SU-DHL-6 (cell line): ENCODE measurements around the gene BRSK2.

Experiments used
- H2AFZ ChIP-seq: fragments of 200-600 bp; sonication (generic); 2 replicates; pipeline ENCODE4 v1.6.1; 2014; ENCODE audit warnings: low read depth, mild to moderate bottlenecking, moderate library complexity, mixed read lengths, antibody characterized with exemption, low read length; ENCODE audit not compliant: severe bottlenecking
- H3F3A ChIP-seq: fragments of 200-600 bp; shearing (Covaris generic); 2 replicates; pipeline ENCODE4 v1.6.0; 2016; ENCODE audit warnings: antibody characterized with exemption, mild to moderate bottlenecking; ENCODE audit not compliant: insufficient read depth
- H3K27ac ChIP-seq: fragments of 200-600 bp; sonication (generic); 2 replicates; pipeline ENCODE4 v1.5.1; 2016; ENCODE audit warnings: low read depth, mild to moderate bottlenecking, low read length, moderate library complexity, mixed read lengths
- H3K27me3 ChIP-seq: fragments of 200-600 bp; sonication (generic), shearing (Covaris generic); 2 replicates; pipeline ENCODE4 v1.6.0; 2014; ENCODE audit warnings: mild to moderate bottlenecking, low read length
- H3K36me3 ChIP-seq: fragments of 200-600 bp; sonication (generic); 2 replicates; pipeline ENCODE4 v1.6.1; 2014; ENCODE audit warnings: mild to moderate bottlenecking, low read length, mixed read lengths
- H3K4me2 ChIP-seq: fragments of 300-600, 200-600 bp; shearing (Covaris generic), sonication (generic); 2 replicates; pipeline ENCODE4 v1.6.0; 2014; ENCODE audit warnings: low read length, low read depth, mild to moderate bottlenecking; ENCODE audit not compliant: poor library complexity, severe bottlenecking
- H3K4me3 ChIP-seq: fragments of 200-600 bp; sonication (generic); 2 replicates; pipeline ENCODE4 v1.5.1; 2014; ENCODE audit warnings: antibody characterized with exemption, low read length, mild to moderate bottlenecking, mixed read lengths; ENCODE audit not compliant: insufficient read depth, poor library complexity, severe bottlenecking
- H3K79me2 ChIP-seq: fragments of 200-600 bp; sonication (generic); 2 replicates; pipeline ENCODE4 v1.6.1; 2014; ENCODE audit warnings: mild to moderate bottlenecking, low read length, moderate library complexity; ENCODE audit not compliant: insufficient read depth
- H3K9ac ChIP-seq: fragments of 200-600 bp; sonication (generic); 2 replicates; pipeline ENCODE4 v1.7.0; 2014; ENCODE audit warnings: mild to moderate bottlenecking, low read length
- H3K9me2 ChIP-seq: fragments of 200-600 bp; sonication (generic); replicated peaks from 2 replicates; pipeline ENCODE4 v1.6.1; 2014; ENCODE audit warnings: low read length; ENCODE audit not compliant: insufficient read depth
- H3K9me3 ChIP-seq: fragments of 200-600 bp; sonication (generic); 2 replicates; pipeline ENCODE4 v1.6.1; 2014; ENCODE audit warnings: low read length, mixed read lengths; ENCODE audit not compliant: insufficient read depth
- H4K20me1 ChIP-seq: fragments of 200-600 bp; sonication (generic); 2 replicates; pipeline ENCODE4 v1.6.1; 2014; ENCODE audit warnings: low read depth, mild to moderate bottlenecking, antibody characterized with exemption, low read length, moderate library complexity, mixed read lengths
- CTCF ChIP-seq: fragments of 200-600 bp; sonication (generic); IDR thresholded peaks from one replicate; pipeline ENCODE4 v1.5.1; 2017; ENCODE audit warnings: antibody characterized with exemption, mild to moderate bottlenecking, low read length, moderate library complexity; ENCODE audit not compliant: insufficient read depth, poor library complexity, severe bottlenecking
- EZH2phosphoT487 ChIP-seq: fragments of 200-600 bp; sonication (generic), shearing (Covaris generic); conservative IDR thresholded peaks from 2 replicates; pipeline ENCODE4 v1.6.1; 2018; ENCODE audit warnings: mild to moderate bottlenecking, antibody characterized with exemption, low read length, moderate library complexity, mixed read lengths

Gene BRSK2

GRCh38 chr11:1438967-1439330 is 49.2 kb downstream of the BRSK2 start:
- TF ChIP-seq CTCF (no peak), EZH2phosphoT487 (no peak)
- H3K9ac ChIP-seq = no peak overlapping the region
- no peaks in the 10 kb centered on the region for H3K79me2 ChIP-seq
- H3K4me2 ChIP-seq = no peak overlapping the region
- H3K9me2 ChIP-seq = no peaks in the 10 kb centered on the region
- H3K4me3 ChIP-seq = no peak overlapping the region
- no peaks in the 10 kb centered on the region for H3K36me3 ChIP-seq
- no peaks in the 10 kb centered on the region for H3F3A ChIP-seq
- H3K27ac ChIP-seq = no peak overlapping the region
- H4K20me1 ChIP-seq = no peaks in the 10 kb centered on the region; the same call in 1 of the 2 replicates
- no peaks in the 10 kb centered on the region for H3K27me3 ChIP-seq
- no peaks in the 10 kb centered on the region for H3K9me3 ChIP-seq
- H2AFZ ChIP-seq = no peak overlapping the region

GRCh38 chr11:1439341-1439740 is 49.6 kb downstream of the BRSK2 start:
- H4K20me1 ChIP-seq = no peaks in the 10 kb centered on the region; the same call in 1 of the 2 replicates
- TF ChIP-seq CTCF = no peak
- no peak for TF ChIP-seq EZH2phosphoT487

GRCh38 chr11:1440066-1440465 is 50.3 kb downstream of the BRSK2 start:
- Histone ChIP-seq H3K27ac (no peak overlapping the region), H3F3A (no peaks in the 10 kb centered on the region), H3K36me3 (no peaks in the 10 kb centered on the region), H3K9me3 (no peaks in the 10 kb centered on the region), H2AFZ (no peak overlapping the region), H3K9ac (no peak overlapping the region), H3K4me2 (no peak overlapping the region), H4K20me1 (no peaks in the 10 kb centered on the region; the same call in 1 of the 2 replicates), H3K27me3 (no peaks in the 10 kb centered on the region), H3K79me2 (no peaks in the 10 kb centered on the region), H3K9me2 (no peaks in the 10 kb centered on the region), H3K4me3 (no peak overlapping the region)
- TF ChIP-seq CTCF (no peak), EZH2phosphoT487 (no peak)

More at GRCh38 chr11:1439341-1439740, 49.6 kb downstream of the BRSK2 start:
- no peaks in the 10 kb centered on the region for H3K27me3 ChIP-seq
- H3K9me2 ChIP-seq = no peaks in the 10 kb centered on the region
- no peak overlapping the region for H3K4me2 ChIP-seq
- H3K27ac ChIP-seq = no peak overlapping the region
- H3K79me2 ChIP-seq = no peaks in the 10 kb centered on the region
- no peak overlapping the region for H3K4me3 ChIP-seq
- no peaks in the 10 kb centered on the region for H3F3A ChIP-seq
- H3K36me3 ChIP-seq = no peaks in the 10 kb centered on the region
- no peaks in the 10 kb centered on the region for H3K9me3 ChIP-seq
- H3K9ac ChIP-seq = no peak overlapping the region
- H2AFZ ChIP-seq = no peak overlapping the region

- Histone ChIP-seq H3K9ac (no peak overlapping the region), H3K4me2 (no peak overlapping the region), H4K20me1 (no peaks in the 10 kb centered on the region; the same call in 1 of the 2 replicates), H3K9me3 (no peaks in the 10 kb centered on the region), H3K27me3 (no peaks in the 10 kb centered on the region), H2AFZ (no peak overlapping the region), H3K9me2 (no peaks in the 10 kb centered on the region), H3F3A (no peaks in the 10 kb centered on the region), H3K4me3 (no peak overlapping the region), H3K27ac (no peak overlapping the region), H3K79me2 (no peaks in the 10 kb centered on the region), H3K36me3 (no peaks in the 10 kb centered on the region)
- no peak for TF ChIP-seq CTCF
- TF ChIP-seq EZH2phosphoT487 = no peak
Observed at GRCh38 chr11:1440496-1440895, 50.8 kb downstream of the BRSK2 start.
